SK-N-SH (cell line): Measurements from ENCODE around the gene UPB1. TPM values are rescaled to one million over a fixed set of nuclear protein-coding genes. Genes with fewer than 3 reads are reported as not detected.

ENCODE experiments used
- CTCF ChIA-PET: fragments of 300-600, 350-600 bp; formaldehyde crosslinking; extraction: SDS; loops from one replicate; lab custom pipeline; 2021; lab: Yijun Ruan, JAX
- POLR2A ChIA-PET: fragments of 350-600 bp; sonication (Branson Sonifier 250); formaldehyde crosslinking; extraction: SDS; loops from one replicate; lab custom pipeline; 2020; ENCODE audit warnings: antibody characterized with exemption, inconsistent platforms; lab: Yijun Ruan, JAX
- DNase-seq: peaks from one replicate; pipeline ENCODE4 v3.0.0; 2012
- H2AFZ ChIP-seq: fragments of 200-600 bp; sonication (generic); 2 replicates; pipeline ENCODE4 v1.8.1; 2016; ENCODE audit warnings: antibody characterized with exemption, mild to moderate bottlenecking, low read depth
- H3F3A ChIP-seq: fragments of 200-600 bp; sonication (generic); replicated peaks from 2 replicates; pipeline ENCODE3; 2016; ENCODE audit warnings: antibody characterized with exemption, mild to moderate bottlenecking; ENCODE audit not compliant: insufficient read depth
- H3K27ac ChIP-seq, 2 experiments: fragments of 200-500 bp in 1 of 2; fragments of 200-600 bp in 1 of 2; sonication (Bioruptor generic) in 1 of 2; sonication (generic), shearing (Covaris generic) in 1 of 2; 2 replicates each; pipeline versions ENCODE4 v1.5.1 to v1.6.1; 2014 to 2016; ENCODE audit warnings: low read depth in 2 of 2, inconsistent platforms in 1 of 2, low read length in 1 of 2, mild to moderate bottlenecking in 1 of 2, mixed read lengths in 1 of 2
- H3K27me3 ChIP-seq: fragments of 200-600 bp; sonication (generic), shearing (Covaris generic); 2 replicates; pipeline ENCODE4 v1.6.1; 2016; ENCODE audit warnings: mixed run types; ENCODE audit not compliant: insufficient read depth
- H3K36me3 ChIP-seq, 2 experiments: fragments of 200-500 bp in 1 of 2; fragments of 200-600 bp in 1 of 2; sonication (Bioruptor generic) in 1 of 2; sonication (generic) in 1 of 2; replicated peaks in 1 of 2; 2 replicates each; pipeline versions ENCODE3 to v1.5.1; 2014 to 2016; ENCODE audit warnings: low read length in 1 of 2, mild to moderate bottlenecking in 1 of 2; ENCODE audit not compliant: insufficient read depth in 2 of 2, control insufficient read depth in 1 of 2
- H3K4me1 ChIP-seq, 2 experiments: fragments of 200-500 bp in 1 of 2; fragments of 200-600 bp in 1 of 2; sonication (Bioruptor generic) in 1 of 2; sonication (generic), shearing (Covaris generic) in 1 of 2; 2 replicates each; pipeline versions ENCODE4 v1.5.1 to v1.6.1; 2014 to 2016; ENCODE audit warnings: low read depth in 1 of 2, low read length in 1 of 2, mixed run types in 1 of 2; ENCODE audit not compliant: insufficient read depth in 2 of 2, control insufficient read depth in 1 of 2
- H3K4me2 ChIP-seq: fragments of 200-600 bp; sonication (generic), shearing (Covaris generic); 2 replicates; pipeline ENCODE4 v1.6.1; 2017; ENCODE audit warnings: mixed run types
- H3K4me3 ChIP-seq, 2 experiments: fragments of 200-500 bp in 1 of 2; fragments of 200-600 bp in 1 of 2; sonication (Bioruptor generic) in 1 of 2; sonication (generic), shearing (Covaris generic) in 1 of 2; 2 replicates each; pipeline versions ENCODE4 v1.5.1 to v1.8.1; 2014 to 2016; ENCODE audit warnings: low read depth in 2 of 2, inconsistent platforms in 1 of 2, low read length in 1 of 2, mild to moderate bottlenecking in 1 of 2, mixed read lengths in 1 of 2, moderate library complexity in 1 of 2
- H3K79me2 ChIP-seq: fragments of 200-600 bp; sonication (generic); 2 replicates; pipeline ENCODE4 v1.8.1; 2017; ENCODE audit warnings: mild to moderate bottlenecking; ENCODE audit not compliant: insufficient read depth
- H3K9ac ChIP-seq: fragments of 200-600 bp; sonication (generic); 2 replicates; pipeline ENCODE4 v1.6.1; 2017; ENCODE audit warnings: mixed run types
- H3K9me2 ChIP-seq: fragments of 200-600 bp; sonication (generic); 2 replicates; pipeline ENCODE4 v1.6.1; 2017; ENCODE audit warnings: mixed run types
- H3K9me3 ChIP-seq: fragments of 200-600 bp; sonication (generic); 2 replicates; pipeline ENCODE4 v1.6.1; 2017; ENCODE audit warnings: mixed run types, mild to moderate bottlenecking, moderate library complexity
- H4K20me1 ChIP-seq: fragments of 200-600 bp; sonication (generic); 2 replicates; pipeline ENCODE4 v1.6.1; 2017; ENCODE audit warnings: mild to moderate bottlenecking, mixed run types; ENCODE audit not compliant: insufficient read depth
- CHD2 ChIP-seq: fragments of 150-350 bp; IDR thresholded peaks from 2 replicates; pipeline ENCODE4 v1.6.1; 2018; ENCODE audit warnings: low read length; ENCODE audit not compliant: partially characterized antibody
- EP300 ChIP-seq, 2 experiments: IDR thresholded peaks; 2 replicates each; pipeline versions ENCODE4 v1.4.0 to v1.6.1; 2012; ENCODE audit warnings: borderline replicate concordance in 1 of 2, low read depth in 1 of 2, low read length in 1 of 2
- EZH2phosphoT487 ChIP-seq: fragments of 200-600 bp; sonication (generic); IDR thresholded peaks from 2 replicates; pipeline ENCODE4 v1.6.1; 2017; ENCODE audit warnings: low read depth, mixed run types, mild to moderate bottlenecking, antibody characterized with exemption, moderate library complexity, borderline replicate concordance
- FOSL2 ChIP-seq: IDR thresholded peaks from 2 replicates; pipeline ENCODE4 v1.4.0; 2012; ENCODE audit warnings: low read depth, mild to moderate bottlenecking, moderate library complexity, borderline replicate concordance
- FOXJ3 ChIP-seq: sonication (generic); formaldehyde crosslinking; IDR thresholded peaks from 2 replicates; pipeline ENCODE4 v1.5.1; 2020; ENCODE audit warnings: mild to moderate bottlenecking, missing genetic modification reagents
- JUND ChIP-seq: IDR thresholded peaks from 2 replicates; pipeline ENCODE4 v1.4.0; 2012
- MAX ChIP-seq: IDR thresholded peaks from 2 replicates; pipeline ENCODE4 v1.4.0; 2012; ENCODE audit warnings: low read depth
- NRF1 ChIP-seq: IDR thresholded peaks from 2 replicates; pipeline ENCODE4 v1.6.1; 2012; ENCODE audit warnings: low read depth, mild to moderate bottlenecking, low read length
- RAD21 ChIP-seq: IDR thresholded peaks from 2 replicates; pipeline ENCODE4 v1.6.1; 2012; ENCODE audit warnings: mild to moderate bottlenecking, low read length
- RFX5 ChIP-seq: IDR thresholded peaks from 2 replicates; pipeline ENCODE4 v1.6.1; 2012; ENCODE audit warnings: mild to moderate bottlenecking, improper control_type of control experiment, low read length
- SMC3 ChIP-seq: IDR thresholded peaks from 2 replicates; pipeline ENCODE4 v1.6.1; 2012; ENCODE audit warnings: low read depth, low read length, improper control_type of control experiment
- TCF12 ChIP-seq: IDR thresholded peaks from 2 replicates; pipeline ENCODE4 v1.4.0; 2012
- TEAD4 ChIP-seq: IDR thresholded peaks from 2 replicates; pipeline ENCODE4 v1.4.0; 2012; ENCODE audit warnings: mild to moderate bottlenecking, borderline replicate concordance; ENCODE audit not compliant: insufficient read depth
- WGBS: methylation state at CpG from one replicate; pipeline ENCODE4 v1.1.6; 2017; ENCODE audit warnings: low lambda C conversion rate; 5-methylcytosine and 5-hydroxymethylcytosine counted together
- polyA plus RNA-seq, 3 experiments: library from polyadenylated mRNA; depleted of rRNA; stranded (reverse); fragments of >200 nt; gene quantifications; 2 replicates each; pipeline ENCODE4 v1.2.3, GENCODE V29; 2012
- TF ChIP-seq, protein P1 (sequence below): fragments of 200-600 bp; sonication (generic); IDR thresholded peaks from 2 replicates; pipeline ENCODE4 v1.6.1; 2017; ENCODE audit warnings: antibody characterized with exemption, mild to moderate bottlenecking, moderate library complexity
- TF ChIP-seq, protein P2 (sequence below): IDR thresholded peaks from 2 replicates; pipeline ENCODE4; 2012

Gene UPB1
- polyA plus RNA-seq, 1 of the 3 experiments (the other 2 are of a cell fraction): 0.30 TPM

- H3K27me3 ChIP-seq: no peaks in the 10 kb centered on the region
- peaks cover 12% of the 10 kb centered on the region for H3F3A ChIP-seq
- no peaks in the 10 kb centered on the region for H4K20me1 ChIP-seq
- TF ChIP-seq, protein P1, sequence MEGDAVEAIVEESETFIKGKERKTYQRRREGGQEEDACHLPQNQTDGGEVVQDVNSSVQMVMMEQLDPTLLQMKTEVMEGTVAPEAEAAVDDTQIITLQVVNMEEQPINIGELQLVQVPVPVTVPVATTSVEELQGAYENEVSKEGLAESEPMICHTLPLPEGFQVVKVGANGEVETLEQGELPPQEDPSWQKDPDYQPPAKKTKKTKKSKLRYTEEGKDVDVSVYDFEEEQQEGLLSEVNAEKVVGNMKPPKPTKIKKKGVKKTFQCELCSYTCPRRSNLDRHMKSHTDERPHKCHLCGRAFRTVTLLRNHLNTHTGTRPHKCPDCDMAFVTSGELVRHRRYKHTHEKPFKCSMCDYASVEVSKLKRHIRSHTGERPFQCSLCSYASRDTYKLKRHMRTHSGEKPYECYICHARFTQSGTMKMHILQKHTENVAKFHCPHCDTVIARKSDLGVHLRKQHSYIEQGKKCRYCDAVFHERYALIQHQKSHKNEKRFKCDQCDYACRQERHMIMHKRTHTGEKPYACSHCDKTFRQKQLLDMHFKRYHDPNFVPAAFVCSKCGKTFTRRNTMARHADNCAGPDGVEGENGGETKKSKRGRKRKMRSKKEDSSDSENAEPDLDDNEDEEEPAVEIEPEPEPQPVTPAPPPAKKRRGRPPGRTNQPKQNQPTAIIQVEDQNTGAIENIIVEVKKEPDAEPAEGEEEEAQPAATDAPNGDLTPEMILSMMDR: no peak
- TF ChIP-seq, protein P2, sequence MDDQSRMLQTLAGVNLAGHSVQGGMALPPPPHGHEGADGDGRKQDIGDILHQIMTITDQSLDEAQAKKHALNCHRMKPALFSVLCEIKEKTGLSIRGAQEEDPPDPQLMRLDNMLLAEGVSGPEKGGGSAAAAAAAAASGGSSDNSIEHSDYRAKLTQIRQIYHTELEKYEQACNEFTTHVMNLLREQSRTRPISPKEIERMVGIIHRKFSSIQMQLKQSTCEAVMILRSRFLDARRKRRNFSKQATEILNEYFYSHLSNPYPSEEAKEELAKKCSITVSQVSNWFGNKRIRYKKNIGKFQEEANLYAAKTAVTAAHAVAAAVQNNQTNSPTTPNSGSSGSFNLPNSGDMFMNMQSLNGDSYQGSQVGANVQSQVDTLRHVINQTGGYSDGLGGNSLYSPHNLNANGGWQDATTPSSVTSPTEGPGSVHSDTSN: no peak
- TF ChIP-seq TEAD4: no peak
- TF ChIP-seq, all 33 proteins: peak for 0
- Histone ChIP-seq H2AFZ (no peak overlapping the region), H3K27ac (no peak overlapping the region), H3K4me1 (peaks cover 13 to 30% of the 10 kb centered on the region in 2 experiments; a peak in 3 of 4 replicates), H3K4me3 (no peak overlapping the region), H3K4me2 (no peak overlapping the region), H3K9me2 (no peaks in the 10 kb centered on the region), H3K79me2 (no peaks in the 10 kb centered on the region), H3K9ac (no peak overlapping the region), H3K9me3 (no peaks in the 10 kb centered on the region), H3K36me3 (no peaks in the 10 kb centered on the region)
- CTCF ChIA-PET: interaction anchor here (1.0 to 1.2 kb wide), 3 partner anchors 12 to 31 kb away, joined by 3 to 6 read pairs (median 5); no protein-coding TSS in a partner anchor
- POLR2A ChIA-PET: no interaction called here
- 85% methylated on average over 3 of the region's 3 CpGs for WGBS
- no peak for DNase-seq
Observed at GRCh38 chr22:24518228-24518627, 23.1 kb downstream of the UPB1 start.

DNA sequence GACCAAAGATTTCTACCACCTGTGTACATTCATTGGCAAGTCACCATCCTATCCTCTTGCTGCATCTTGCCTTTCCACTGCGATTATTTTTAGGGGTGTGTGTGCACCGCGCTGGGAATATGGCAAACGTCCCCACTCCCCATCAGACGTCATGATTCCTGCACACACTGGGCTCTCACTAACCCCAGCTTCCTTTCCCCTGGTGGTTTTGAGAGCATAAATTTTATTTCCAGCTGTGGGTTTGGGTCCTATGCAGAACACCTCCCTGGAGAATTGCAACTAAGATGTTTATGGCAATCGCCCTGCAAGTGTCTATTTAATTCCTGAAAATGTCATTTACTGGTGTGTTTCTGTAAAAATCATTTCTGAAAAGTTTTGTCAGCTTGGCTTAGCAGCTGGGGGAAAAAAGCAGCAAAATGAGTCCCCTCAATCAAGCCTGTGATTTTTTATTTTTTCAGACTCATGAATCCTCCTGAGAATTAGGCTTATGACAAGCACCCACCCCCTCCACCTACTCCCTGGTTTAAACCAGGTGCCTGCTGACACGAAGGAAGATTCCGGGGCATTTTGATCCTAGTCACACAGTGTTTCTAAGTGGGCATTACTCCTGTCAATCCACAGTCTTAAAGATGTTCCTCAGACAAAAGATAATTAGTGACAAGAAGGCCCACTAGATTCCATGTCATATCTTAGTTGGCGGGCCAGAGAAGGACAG, 23.8 kb downstream of the UPB1 start:
- Histone ChIP-seq H3K4me1 (peaks cover 18 to 37% of the 10 kb centered on the region in 2 experiments; a peak in 3 of 4 replicates), H3K9me2 (no peaks in the 10 kb centered on the region), H2AFZ (no peak overlapping the region), H3K27me3 (no peaks in the 10 kb centered on the region), H3K36me3 (no peaks in the 10 kb centered on the region), H3K79me2 (no peaks in the 10 kb centered on the region), H3K4me2 (no peak overlapping the region), H3K4me3 (no peak overlapping the region), H3F3A (peaks cover 12% of the 10 kb centered on the region), H4K20me1 (no peaks in the 10 kb centered on the region), H3K27ac (no peak overlapping the region), H3K9ac (no peak overlapping the region), H3K9me3 (no peaks in the 10 kb centered on the region)
- 85% methylated on average over 9 of the region's 9 CpGs for WGBS
- no peak for TF ChIP-seq FOSL2
- TF ChIP-seq FOXJ3 (CRISPR knock-in tag): no peak
- no peak for TF ChIP-seq EP300 (IDR thresholded peaks at IDR 0.05; ENCODE audit: borderline replicate concordance in 1 of 2, low read depth in 1 of 2, low read length in 1 of 2)
- no peak for TF ChIP-seq TEAD4
- no peak for TF ChIP-seq RFX5
- no peak for TF ChIP-seq RAD21
- no peak for TF ChIP-seq SMC3
- no peak for TF ChIP-seq JUND
- no peak for TF ChIP-seq CHD2
- TF ChIP-seq EZH2phosphoT487: no peak
- TF ChIP-seq MAX: no peak
- TF ChIP-seq, protein P1: no peak
- TF ChIP-seq, protein P2: no peak
- no peak for TF ChIP-seq TCF12
- TF ChIP-seq NRF1: no peak
- no peak for DNase-seq
- POLR2A ChIA-PET: no interaction called here
- CTCF ChIA-PET: interaction anchor here (0.6 to 1.1 kb wide), 4 partner anchors 16 to 284 kb away, joined by 3 to 6 read pairs (median 3); no protein-coding TSS in a partner anchor
